ENCODE measurements around the gene NDUFAF2.

- TF ChIP-seq FOXJ3 (CRISPR knock-in tag; IDR thresholded peaks at IDR 0.05) (no peak), MXI1 (IDR thresholded peaks at IDR 0.05; ENCODE audit: low read depth, low read length) (no peak), CTCF (IDR thresholded peaks at IDR 0.05) (no peak), JUND (IDR thresholded peaks at IDR 0.05) (no peak), REST (IDR thresholded peaks at IDR 0.05; ENCODE audit: low read depth, low read length) (no peak), FOXM1 (IDR thresholded peaks at IDR 0.05; ENCODE audit: low read depth) (no peak), NRF1 (IDR thresholded peaks at IDR 0.05; ENCODE audit: low read depth, low read length) (no peak), MAX (IDR thresholded peaks at IDR 0.05; ENCODE audit: low read depth) (no peak), SIN3A (IDR thresholded peaks at IDR 0.05; ENCODE audit: borderline replicate concordance, low read depth, low read length) (no peak), PBX3 (IDR thresholded peaks at IDR 0.05) (no peak), POLR2AphosphoS5 (IDR thresholded peaks at IDR 0.05; ENCODE audit: low read depth, low read length) (no peak)
These were observed 795 bp downstream of the NDUFAF2 start for GRCh38 chr5:60945813-60946187.

Data from SK-N-SH (cell line).